ENCODE results near the gene OSTC. TPM values are rescaled to one million over a fixed set of nuclear protein-coding genes. Genes with fewer than 3 reads are reported as not detected.

OSTC gene
- total and polyA plus RNA-seq, 7 experiments from 2014 or later = 31.8 to 119 (median 58.9) TPM

GRCh38 chr4:108662629-108663028, 12.2 kb downstream of the OSTC start:
- Mint-ChIP-seq H3K27me3 (no peaks in the 10 kb centered on the region), H3K4me1 (peaks cover 0 to 16% (median 5%) of the 10 kb centered on the region in 7 donors), H3K27ac (peak overlapping the region in 1 of 9 donors; percentile 41), H3K36me3 (peaks cover 8 to 58% (median 24%) of the 10 kb centered on the region in 5 donors), H3K9me3 (no peaks in the 10 kb centered on the region), H3K4me3 (no peak overlapping the region)
- ATAC-seq (no peak), DNase-seq (no peak)
- no peak overlapping the region for H3K27ac ChIP-seq (ENCODE audit: low read depth, low read length)
- H3K36me3 ChIP-seq (ENCODE audit: control insufficient read depth in 2 of 3, insufficient read depth in 3 of 3, low read length in 3 of 3) = peaks cover 7 to 39% (median 13%) of the 10 kb centered on the region in 3 experiments
- H3K4me1 ChIP-seq (ENCODE audit: control insufficient read depth in 2 of 2, insufficient read depth in 2 of 2, low read length in 2 of 2) = no peaks in the 10 kb centered on the region
- no peaks in the 10 kb centered on the region for H3K27me3 ChIP-seq (ENCODE audit: control insufficient read depth in 2 of 2, insufficient read depth in 2 of 2, low read length in 2 of 2)
- ChIA-PET CTCF (interaction anchor here (0.6 kb wide), 1 partner anchor 18 kb away, joined by 3 read pairs; no protein-coding TSS in a partner anchor), POLR2A (no interaction called here)
- no peak overlapping the region for H3K4me3 ChIP-seq (ENCODE audit: low read length)
- no peaks in the 10 kb centered on the region for H3K9me3 ChIP-seq (ENCODE audit: control insufficient read depth in 2 of 3, low read length in 3 of 3)
- intact Hi-C loops (cut with micrococcal nuclease) = no loop called here

DNA sequence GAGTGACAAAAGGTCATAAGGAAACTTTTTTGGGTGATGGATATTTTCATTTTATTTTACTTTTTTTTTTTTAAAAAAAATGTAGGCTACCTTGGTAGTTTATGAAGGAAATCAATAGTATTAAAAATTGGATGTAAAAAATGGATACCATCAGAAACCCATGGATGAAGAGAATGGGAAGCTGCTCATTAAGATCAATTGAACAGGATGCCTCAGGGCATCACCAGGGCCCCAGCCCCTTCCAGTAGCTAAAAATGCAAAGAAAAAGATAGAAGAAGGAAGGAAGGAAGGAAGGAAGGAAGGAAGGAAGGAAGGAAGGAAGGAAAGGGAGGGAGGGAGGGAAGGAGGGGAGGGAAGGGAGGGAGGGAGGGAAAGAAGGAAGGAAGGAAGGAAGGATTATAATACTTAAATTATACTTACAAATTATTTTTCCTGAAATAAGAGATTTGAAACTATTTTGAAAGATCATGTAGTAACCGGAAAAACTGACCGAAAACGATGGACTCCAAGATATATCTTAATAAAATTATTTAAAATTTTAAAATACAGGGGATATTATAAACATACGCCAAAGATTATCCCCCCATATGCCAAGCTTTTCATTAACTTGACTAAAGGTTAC, 24.1 kb downstream of the OSTC start:
- no peaks in the 10 kb centered on the region for H3K27me3 ChIP-seq (ENCODE audit: control insufficient read depth in 2 of 2, insufficient read depth in 2 of 2, low read length in 2 of 2)
- H3K27me3 Mint-ChIP-seq = no peaks in the 10 kb centered on the region
- H3K9me3 ChIP-seq (ENCODE audit: control insufficient read depth in 2 of 3, low read length in 3 of 3) = no peaks in the 10 kb centered on the region
- H3K36me3 ChIP-seq (ENCODE audit: control insufficient read depth in 2 of 3, insufficient read depth in 3 of 3, low read length in 3 of 3) = no peaks in the 10 kb centered on the region
- intact Hi-C loops (cut with micrococcal nuclease) = no loop called here
- no peak overlapping the region for H3K27ac Mint-ChIP-seq
- H3K4me3 ChIP-seq (ENCODE audit: low read length) = no peak overlapping the region
- H3K4me3 Mint-ChIP-seq = no peak overlapping the region
- POLR2A ChIA-PET = interaction anchor here (0.6 kb wide), 1 partner anchor 1642 kb away, joined by 3 read pairs; no protein-coding TSS in a partner anchor
- DNase-seq = no peak
- peaks cover 0 to 5% (median 0%) of the 10 kb centered on the region in 11 donors for H3K9me3 Mint-ChIP-seq
- peaks cover 3 to 40% (median 16%) of the 10 kb centered on the region in 5 donors for H3K36me3 Mint-ChIP-seq
- no peaks in the 10 kb centered on the region for H3K4me1 ChIP-seq (ENCODE audit: control insufficient read depth in 2 of 2, insufficient read depth in 2 of 2, low read length in 2 of 2)
- ATAC-seq = no peak
- CTCF ChIA-PET = no interaction called here
- H3K4me1 Mint-ChIP-seq = peaks cover 0 to 3% (median 0%) of the 10 kb centered on the region in 7 donors
- no peak overlapping the region for H3K27ac ChIP-seq (ENCODE audit: low read depth, low read length)

DNA sequence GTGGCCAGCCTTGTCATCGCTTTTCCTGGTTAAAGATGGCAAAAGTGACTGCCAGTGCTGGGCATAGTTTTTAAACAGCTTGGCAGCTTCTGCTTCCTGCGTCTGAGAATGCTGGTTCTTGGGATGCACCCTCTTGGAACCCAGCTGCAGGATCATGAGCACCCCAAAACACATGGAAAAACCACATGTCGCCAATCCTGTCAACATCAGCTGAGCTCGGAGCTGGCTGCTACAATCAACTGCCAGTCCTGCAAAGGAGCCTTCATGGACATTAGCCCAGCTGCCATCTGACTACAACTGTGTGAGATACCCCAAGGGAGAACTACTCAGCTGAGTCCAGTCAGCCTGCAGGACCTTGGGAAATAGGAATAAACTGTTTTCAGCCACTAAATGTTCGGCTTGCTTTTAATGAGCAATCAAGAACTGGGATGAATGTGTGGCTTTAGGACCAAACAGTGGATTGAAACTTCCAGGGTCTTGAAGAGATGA, 31.0 kb downstream of the OSTC start:
- ATAC-seq = no peak
- Mint-ChIP-seq H3K27ac (no peak overlapping the region), H3K9me3 (peaks cover 0 to 3% (median 0%) of the 10 kb centered on the region in 11 donors), H3K27me3 (no peaks in the 10 kb centered on the region), H3K4me3 (no peak overlapping the region), H3K36me3 (peaks cover 0 to 17% (median 0%) of the 10 kb centered on the region in 5 donors), H3K4me1 (no peaks in the 10 kb centered on the region)
- H3K4me1 ChIP-seq (ENCODE audit: control insufficient read depth in 2 of 2, insufficient read depth in 2 of 2, low read length in 2 of 2) = no peaks in the 10 kb centered on the region
- no peak for DNase-seq
- no peaks in the 10 kb centered on the region for H3K36me3 ChIP-seq (ENCODE audit: control insufficient read depth in 2 of 3, insufficient read depth in 3 of 3, low read length in 3 of 3)
- H3K9me3 ChIP-seq (ENCODE audit: control insufficient read depth in 2 of 3, low read length in 3 of 3) = no peaks in the 10 kb centered on the region
- H3K4me3 ChIP-seq (ENCODE audit: low read length) = no peak overlapping the region
- ChIA-PET CTCF (no interaction called here), POLR2A (no interaction called here)
- intact Hi-C loops (cut with micrococcal nuclease) = loop anchor here (5.0 to 10.0 kb wide), 3 partner anchors 101 to 726 kb away; no protein-coding TSS in a partner anchor
- H3K27me3 ChIP-seq (ENCODE audit: control insufficient read depth in 2 of 2, insufficient read depth in 2 of 2, low read length in 2 of 2) = no peaks in the 10 kb centered on the region
- H3K27ac ChIP-seq (ENCODE audit: low read depth, low read length) = no peak overlapping the region

GRCh38 chr4:108683479-108683878, 33.1 kb downstream of the OSTC start:
- intact Hi-C loops (cut with micrococcal nuclease) = loop anchor here (1.0 to 10.0 kb wide), 4 partner anchors 99 to 724 kb away; no protein-coding TSS in a partner anchor
- no peaks in the 10 kb centered on the region for H3K9me3 ChIP-seq (ENCODE audit: control insufficient read depth in 2 of 3, low read length in 3 of 3)
- Mint-ChIP-seq H3K36me3 (peaks cover 0 to 9% (median 0%) of the 10 kb centered on the region in 5 donors), H3K27ac (no peak overlapping the region), H3K4me3 (no peak overlapping the region), H3K4me1 (no peaks in the 10 kb centered on the region), H3K27me3 (peaks cover 0 to 2% (median 0%) of the 10 kb centered on the region in 5 donors), H3K9me3 (no peaks in the 10 kb centered on the region)
- ChIA-PET POLR2A (no interaction called here), CTCF (no interaction called here)
- H3K4me3 ChIP-seq (ENCODE audit: low read length) = no peak overlapping the region
- H3K36me3 ChIP-seq (ENCODE audit: control insufficient read depth in 2 of 3, insufficient read depth in 3 of 3, low read length in 3 of 3) = no peaks in the 10 kb centered on the region
- peak in 1 of 9 donors; percentile 16 for DNase-seq
- no peak overlapping the region for H3K27ac ChIP-seq (ENCODE audit: low read depth, low read length)
- no peak for ATAC-seq
- H3K4me1 ChIP-seq (ENCODE audit: control insufficient read depth in 2 of 2, insufficient read depth in 2 of 2, low read length in 2 of 2) = no peaks in the 10 kb centered on the region
- no peaks in the 10 kb centered on the region for H3K27me3 ChIP-seq (ENCODE audit: control insufficient read depth in 2 of 2, insufficient read depth in 2 of 2, low read length in 2 of 2)

DNA sequence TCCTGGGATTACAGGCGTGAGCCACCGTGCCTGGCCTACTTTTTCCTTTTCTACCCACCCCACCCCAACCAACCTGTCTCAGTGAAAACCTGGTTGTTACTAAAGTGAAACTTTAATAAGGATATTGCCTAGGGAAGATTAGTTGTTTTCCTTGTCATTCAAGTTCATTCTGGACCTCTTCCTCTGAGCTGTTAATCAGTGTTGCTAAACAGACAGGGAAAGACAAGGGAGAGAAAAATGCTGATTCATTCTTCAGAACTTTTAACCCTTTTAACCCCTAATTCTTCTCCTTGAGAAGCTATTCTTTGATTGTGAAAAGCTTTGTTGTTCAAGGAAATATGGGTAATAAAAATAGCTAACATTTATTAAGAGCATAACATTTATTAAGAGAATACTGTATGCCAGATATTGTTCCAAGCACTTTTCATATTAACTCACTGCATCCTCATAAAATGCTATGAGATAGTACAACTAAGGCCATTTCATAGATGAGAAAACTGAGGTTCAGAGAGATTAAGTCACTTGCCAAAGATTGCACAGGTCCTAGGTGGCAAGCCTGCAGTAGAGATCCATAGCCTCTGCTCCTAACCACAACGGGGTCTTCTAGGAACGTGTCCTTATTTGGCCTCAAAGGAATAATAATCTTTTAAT, 34.8 kb downstream of the OSTC start:
- ATAC-seq = no peak
- CTCF ChIA-PET = interaction anchor here (1.0 kb wide), 1 partner anchor 718 kb away, joined by 3 read pairs; no protein-coding TSS in a partner anchor

GRCh38 chr4:108690738-108691137, 40.3 kb downstream of the OSTC start:
- Histone ChIP-seq H3K4me3 (ENCODE audit: low read length) (no peak overlapping the region), H3K27me3 (ENCODE audit: control insufficient read depth in 2 of 2, insufficient read depth in 2 of 2, low read length in 2 of 2) (no peaks in the 10 kb centered on the region), H3K4me1 (ENCODE audit: control insufficient read depth in 2 of 2, insufficient read depth in 2 of 2, low read length in 2 of 2) (no peaks in the 10 kb centered on the region), H3K36me3 (ENCODE audit: control insufficient read depth in 2 of 3, insufficient read depth in 3 of 3, low read length in 3 of 3) (no peaks in the 10 kb centered on the region), H3K27ac (ENCODE audit: low read depth, low read length) (no peak overlapping the region), H3K9me3 (ENCODE audit: control insufficient read depth in 2 of 3, low read length in 3 of 3) (no peaks in the 10 kb centered on the region)
- ChIA-PET POLR2A (no interaction called here), CTCF (interaction anchor here (0.8 kb wide), 1 partner anchor 113 kb away, joined by 4 read pairs; no protein-coding TSS in a partner anchor)
- Mint-ChIP-seq H3K36me3 (no peaks in the 10 kb centered on the region), H3K4me3 (no peak overlapping the region), H3K27ac (no peak overlapping the region), H3K27me3 (peaks cover 0 to 2% (median 0%) of the 10 kb centered on the region in 5 donors), H3K9me3 (no peaks in the 10 kb centered on the region), H3K4me1 (no peaks in the 10 kb centered on the region)
- intact Hi-C loops (cut with micrococcal nuclease) = no loop called here
- DNase-seq (no peak), ATAC-seq (no peak)

More for the DNA sequence above, 34.8 kb downstream of the OSTC start:
- H3K9me3 ChIP-seq (ENCODE audit: control insufficient read depth in 2 of 3, low read length in 3 of 3) = no peaks in the 10 kb centered on the region
- H3K4me1 ChIP-seq (ENCODE audit: control insufficient read depth in 2 of 2, insufficient read depth in 2 of 2, low read length in 2 of 2) = no peaks in the 10 kb centered on the region
- H3K27me3 ChIP-seq (ENCODE audit: control insufficient read depth in 2 of 2, insufficient read depth in 2 of 2, low read length in 2 of 2) = no peaks in the 10 kb centered on the region
- Mint-ChIP-seq H3K27ac (no peak overlapping the region), H3K4me3 (no peak overlapping the region), H3K4me1 (no peaks in the 10 kb centered on the region), H3K9me3 (no peaks in the 10 kb centered on the region), H3K27me3 (peaks cover 0 to 2% (median 0%) of the 10 kb centered on the region in 5 donors), H3K36me3 (no peaks in the 10 kb centered on the region)
- intact Hi-C loops (cut with micrococcal nuclease) = loop anchor here in 1 of 2 donors (10.0 kb wide), 1 partner anchor 610 kb away; no protein-coding TSS in a partner anchor
- H3K36me3 ChIP-seq (ENCODE audit: control insufficient read depth in 2 of 3, insufficient read depth in 3 of 3, low read length in 3 of 3) = no peaks in the 10 kb centered on the region
- no peak overlapping the region for H3K27ac ChIP-seq (ENCODE audit: low read depth, low read length)
- no peak for DNase-seq
- H3K4me3 ChIP-seq (ENCODE audit: low read length) = no peak overlapping the region
- POLR2A ChIA-PET = no interaction called here
